Mesodermal cell (in vitro differentiated cells): ENCODE results near the gene TMEM132E. TPM values are rescaled to one million over a fixed set of nuclear protein-coding genes. Genes with fewer than 3 reads are reported as not detected.
A peak's percentile ranks its signal among the peaks of the same experiment; 100 is the strongest.
"Not testable (repeated sequence)": the region's sequence is repeated elsewhere in the genome, so short reads cannot be mapped to it uniquely, and the experiment has no call there.

Experiments used
- H3K27ac ChIP-seq: 2 replicates; pipeline ENCODE4 v1.7.0; 2013; ENCODE audit warnings: mild to moderate bottlenecking, low read depth, low read length, moderate library complexity; ENCODE audit not compliant: severe bottlenecking
- H3K36me3 ChIP-seq: 2 replicates; pipeline ENCODE4 v1.7.1; 2013; ENCODE audit warnings: mild to moderate bottlenecking, low read length, moderate library complexity; ENCODE audit not compliant: control insufficient read depth, insufficient read depth
- H3K4me1 ChIP-seq: one replicate; pipeline ENCODE4 v1.7.1; 2013; ENCODE audit warnings: mild to moderate bottlenecking, low read length; ENCODE audit not compliant: insufficient read depth, control insufficient read depth, poor library complexity, severe bottlenecking
- H3K4me3 ChIP-seq: 2 replicates; pipeline ENCODE4 v1.7.0; 2013; ENCODE audit warnings: low read length, control low read depth, mild to moderate bottlenecking; ENCODE audit not compliant: insufficient read depth, poor library complexity, severe bottlenecking; ENCODE audit errors: extremely low read depth
- H3K9me3 ChIP-seq: 2 replicates; pipeline ENCODE4 v1.7.1; 2013; ENCODE audit warnings: mild to moderate bottlenecking, low read length, moderate library complexity; ENCODE audit not compliant: control insufficient read depth
- WGBS, 2 experiments: methylation state at CpG; one replicate each; pipeline ENCODE4 v1.1.5; 2013; ENCODE audit warnings: missing lambda C conversion rate in 2 of 2; ENCODE audit not compliant: insufficient coverage in 2 of 2; 5-methylcytosine and 5-hydroxymethylcytosine counted together
- polyA plus RNA-seq, 2 experiments: library from polyadenylated mRNA; stranded (reverse); fragments of 50-300 nt; gene quantifications; one replicate each; pipeline ENCODE4 v1.2.3, GENCODE V29; 2013

The TMEM132E gene
- polyA plus RNA-seq (2013, experiment 1 of 2): 0.44 TPM
- 0.61 TPM for polyA plus RNA-seq (2013, experiment 2 of 2)

GRCh38 chr17:34579017-34579946 lies at the start of gene TMEM132E:
Gene TMEM132E, plus strand, starts transcription at chr17:34579582. Its CDS starts 1,495 bp downstream, at chr17:34581077.
- H3K9me3 ChIP-seq: no peaks in the 10 kb centered on the region
- peaks cover 29% of the 10 kb centered on the region for H3K4me1 ChIP-seq
- H3K27ac ChIP-seq: no peak within 1 kb of the TSS
- H3K4me3 ChIP-seq: peak within 1 kb of the TSS; percentile 33
- no peaks in the 10 kb centered on the region for H3K36me3 ChIP-seq
- WGBS, 2 experiments: 1% methylated on average over 78 to 80 of the region's 101 CpGs

- no peaks in the 10 kb centered on the region for H3K36me3 ChIP-seq
- no peak overlapping the region for H3K4me3 ChIP-seq
- no peak overlapping the region for H3K27ac ChIP-seq
- H3K4me1 ChIP-seq: peaks cover 14% of the 10 kb centered on the region
- WGBS, 2 experiments: 63 to 90% methylated on average over 2 of the region's 3 CpGs
- H3K9me3 ChIP-seq: no peaks in the 10 kb centered on the region
Observed at GRCh38 chr17:34530918-34531317, 48.5 kb upstream of the TMEM132E start.

- Histone ChIP-seq H3K9me3 (no peaks in the 10 kb centered on the region), H3K36me3 (no peaks in the 10 kb centered on the region), H3K4me1 (peaks cover 5% of the 10 kb centered on the region), H3K27ac (no peak overlapping the region), H3K4me3 (no peak overlapping the region)
- WGBS, 2 experiments: 40 to 66% methylated on average over 3 of the region's 6 CpGs
Observed at GRCh38 chr17:34532281-34533065, 46.9 kb upstream of the TMEM132E start.

DNA sequence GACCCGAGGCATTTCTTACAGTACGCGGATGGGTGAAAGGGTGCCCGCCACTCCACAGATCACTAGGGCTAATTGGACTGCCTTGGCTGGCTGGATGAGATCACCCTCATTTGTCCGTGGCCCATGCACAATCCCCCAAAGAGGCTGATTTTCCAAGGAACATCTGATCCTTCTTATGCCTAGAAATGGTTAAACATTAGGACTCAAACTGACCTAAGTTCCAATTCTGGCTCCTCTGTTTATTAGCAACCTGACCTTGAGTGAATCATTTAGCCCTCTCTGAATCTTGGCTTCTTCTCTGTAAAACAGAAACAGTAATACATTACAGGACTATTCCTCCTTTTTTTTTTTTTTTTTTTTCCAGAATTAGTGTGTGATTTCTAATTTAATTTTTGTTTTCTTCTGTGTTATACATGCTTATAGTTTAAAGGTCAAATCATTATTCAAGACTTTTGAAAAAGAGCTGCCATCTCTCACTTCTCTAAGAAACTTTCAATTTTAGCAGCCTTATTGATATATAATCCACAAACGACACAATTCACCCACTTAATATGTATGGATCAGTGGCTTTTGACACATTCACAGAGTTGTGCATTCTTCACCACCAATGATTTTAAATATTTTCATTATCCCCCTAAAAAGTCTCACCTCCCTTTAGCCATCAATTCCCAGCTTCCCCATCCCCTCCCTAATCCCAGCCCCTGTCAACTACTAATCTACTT lies 45.4 kb upstream of the TMEM132E start:
- 91 to 94% methylated on average over 6 of the region's 6 CpGs for WGBS, 2 experiments
- Histone ChIP-seq H3K4me1 (peaks cover 3% of the 10 kb centered on the region), H3K4me3 (no peak overlapping the region), H3K36me3 (no peaks in the 10 kb centered on the region), H3K9me3 (no peaks in the 10 kb centered on the region), H3K27ac (no peak overlapping the region)

DNA sequence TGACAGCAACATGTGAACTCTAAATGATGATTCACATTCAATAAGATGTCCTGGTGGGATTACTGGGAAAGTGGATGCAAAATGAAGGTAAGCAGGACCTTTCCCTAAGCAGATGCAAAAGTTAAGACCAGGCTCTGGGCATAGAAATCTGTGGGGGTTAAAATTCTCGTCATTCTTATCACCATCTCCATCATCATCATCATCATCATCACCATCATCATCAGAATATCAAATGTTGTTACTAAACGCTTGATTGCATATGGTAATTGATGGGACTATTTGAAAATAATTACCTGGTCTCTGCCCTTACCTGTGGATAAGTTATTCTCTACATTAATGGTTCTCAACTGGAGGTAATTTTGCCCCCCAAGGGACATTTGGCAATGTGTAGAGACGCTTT lies 41.9 kb upstream of the TMEM132E start:
- H3K4me3 ChIP-seq: no peak overlapping the region
- H3K9me3 ChIP-seq: no peaks in the 10 kb centered on the region
- WGBS, 2 experiments: 40% methylated on average over 1 of the region's 3 CpGs; no CpG with 5 or more reads in 1 of the 2 experiments
- no peak overlapping the region for H3K27ac ChIP-seq
- no peaks in the 10 kb centered on the region for H3K36me3 ChIP-seq
- H3K4me1 ChIP-seq: peaks cover 3% of the 10 kb centered on the region

GRCh38 chr17:34538582-34538981 lies 40.8 kb upstream of the TMEM132E start:
- WGBS, 2 experiments: 80% methylated on average over 1 of the region's 2 CpGs; no CpG with 5 or more reads in 1 of the 2 experiments
- not testable (repeated sequence) for H3K4me3 ChIP-seq, H3K36me3 ChIP-seq, H3K4me1 ChIP-seq, H3K9me3 ChIP-seq, H3K27ac ChIP-seq

GRCh38 chr17:34539881-34540280 lies 39.5 kb upstream of the TMEM132E start:
- no peaks in the 10 kb centered on the region for H3K9me3 ChIP-seq
- H3K4me3 ChIP-seq: no peak overlapping the region
- H3K4me1 ChIP-seq: peaks cover 3% of the 10 kb centered on the region
- no CpG with 5 or more reads among the region's 3 CpGs for WGBS, 2 experiments
- no peaks in the 10 kb centered on the region for H3K36me3 ChIP-seq
- H3K27ac ChIP-seq: no peak overlapping the region

DNA sequence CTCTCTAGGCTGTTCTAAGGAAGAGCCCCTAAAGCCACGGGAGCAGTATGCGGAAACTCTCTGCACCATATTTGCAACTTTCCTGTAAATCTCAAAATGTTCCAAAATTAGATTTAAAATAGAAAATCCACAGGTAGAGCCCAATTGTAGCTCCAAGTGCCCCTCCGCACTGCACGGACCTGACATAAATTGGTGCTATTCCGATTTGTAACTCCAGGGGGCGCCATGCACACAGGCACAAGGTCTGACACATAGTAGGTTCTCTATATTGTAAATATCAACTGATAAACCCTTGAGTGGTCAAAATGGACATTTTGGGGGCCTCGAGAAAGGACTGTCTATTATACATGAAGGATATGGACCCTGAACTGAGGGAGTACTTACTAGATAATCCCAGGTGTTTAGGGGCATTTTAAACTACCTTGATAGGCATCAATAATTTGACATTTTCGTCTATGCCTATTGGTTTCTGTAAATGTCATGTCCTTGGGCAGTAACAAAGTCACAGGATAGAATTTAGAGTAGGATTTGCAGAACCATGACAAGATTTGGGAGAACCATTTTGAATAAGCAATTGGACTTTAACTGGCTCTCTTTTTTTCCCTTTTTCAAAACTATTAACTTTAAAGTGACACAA lies 36.6 kb upstream of the TMEM132E start:
- H3K4me3 ChIP-seq: no peak overlapping the region
- no peak overlapping the region for H3K27ac ChIP-seq
- H3K4me1 ChIP-seq: no peaks in the 10 kb centered on the region
- no peaks in the 10 kb centered on the region for H3K9me3 ChIP-seq
- H3K36me3 ChIP-seq: no peaks in the 10 kb centered on the region
- WGBS, 2 experiments: 12 to 24% methylated on average over 4 to 6 of the region's 8 CpGs

- no peak overlapping the region for H3K27ac ChIP-seq
- 32 to 33% methylated on average over 2 to 3 of the region's 3 CpGs for WGBS, 2 experiments
- H3K9me3 ChIP-seq: no peaks in the 10 kb centered on the region
- H3K4me3 ChIP-seq: no peak overlapping the region
- no peaks in the 10 kb centered on the region for H3K36me3 ChIP-seq
- H3K4me1 ChIP-seq: no peaks in the 10 kb centered on the region
Observed at GRCh38 chr17:34547453-34548063, 31.8 kb upstream of the TMEM132E start.

- no peaks in the 10 kb centered on the region for H3K4me1 ChIP-seq
- no peak overlapping the region for H3K4me3 ChIP-seq
- 73 to 82% methylated on average over 5 to 6 of the region's 6 CpGs for WGBS, 2 experiments
- H3K27ac ChIP-seq: no peak overlapping the region
- no peaks in the 10 kb centered on the region for H3K36me3 ChIP-seq
- no peaks in the 10 kb centered on the region for H3K9me3 ChIP-seq
Observed at GRCh38 chr17:34549966-34550365, 29.4 kb upstream of the TMEM132E start.
